HUES48 (cell line): Measurements from ENCODE around the gene CD48.

Experiments
- H3K27ac ChIP-seq: one replicate; pipeline ENCODE4 v1.7.0; 2013; ENCODE audit warnings: low read depth, low read length, inconsistent platforms
- H3K27me3 ChIP-seq: 2 replicates; pipeline ENCODE4 v1.6.1; 2013; ENCODE audit warnings: mild to moderate bottlenecking, low read length; ENCODE audit not compliant: control insufficient read depth, insufficient read depth
- H3K36me3 ChIP-seq: 2 replicates; pipeline ENCODE4 v1.6.1; 2013; ENCODE audit warnings: low read length; ENCODE audit not compliant: control insufficient read depth, insufficient read depth
- H3K4me1 ChIP-seq: 2 replicates; pipeline ENCODE4 v1.6.1; 2013; ENCODE audit warnings: mild to moderate bottlenecking, low read length; ENCODE audit not compliant: control insufficient read depth, insufficient read depth
- H3K4me3 ChIP-seq: 2 replicates; pipeline ENCODE4 v1.5.1; 2013; ENCODE audit warnings: mild to moderate bottlenecking, low read depth, low read length
- H3K9ac ChIP-seq: 2 replicates; pipeline ENCODE4 v1.6.1; 2013; ENCODE audit warnings: mild to moderate bottlenecking, low read depth, low read length, moderate library complexity
- H3K9me3 ChIP-seq: 2 replicates; pipeline ENCODE4 v1.6.1; 2013; ENCODE audit warnings: low read length; ENCODE audit not compliant: control insufficient read depth, insufficient read depth

The CD48 gene, protein sequence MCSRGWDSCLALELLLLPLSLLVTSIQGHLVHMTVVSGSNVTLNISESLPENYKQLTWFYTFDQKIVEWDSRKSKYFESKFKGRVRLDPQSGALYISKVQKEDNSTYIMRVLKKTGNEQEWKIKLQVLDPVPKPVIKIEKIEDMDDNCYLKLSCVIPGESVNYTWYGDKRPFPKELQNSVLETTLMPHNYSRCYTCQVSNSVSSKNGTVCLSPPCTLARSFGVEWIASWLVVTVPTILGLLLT

DNA sequence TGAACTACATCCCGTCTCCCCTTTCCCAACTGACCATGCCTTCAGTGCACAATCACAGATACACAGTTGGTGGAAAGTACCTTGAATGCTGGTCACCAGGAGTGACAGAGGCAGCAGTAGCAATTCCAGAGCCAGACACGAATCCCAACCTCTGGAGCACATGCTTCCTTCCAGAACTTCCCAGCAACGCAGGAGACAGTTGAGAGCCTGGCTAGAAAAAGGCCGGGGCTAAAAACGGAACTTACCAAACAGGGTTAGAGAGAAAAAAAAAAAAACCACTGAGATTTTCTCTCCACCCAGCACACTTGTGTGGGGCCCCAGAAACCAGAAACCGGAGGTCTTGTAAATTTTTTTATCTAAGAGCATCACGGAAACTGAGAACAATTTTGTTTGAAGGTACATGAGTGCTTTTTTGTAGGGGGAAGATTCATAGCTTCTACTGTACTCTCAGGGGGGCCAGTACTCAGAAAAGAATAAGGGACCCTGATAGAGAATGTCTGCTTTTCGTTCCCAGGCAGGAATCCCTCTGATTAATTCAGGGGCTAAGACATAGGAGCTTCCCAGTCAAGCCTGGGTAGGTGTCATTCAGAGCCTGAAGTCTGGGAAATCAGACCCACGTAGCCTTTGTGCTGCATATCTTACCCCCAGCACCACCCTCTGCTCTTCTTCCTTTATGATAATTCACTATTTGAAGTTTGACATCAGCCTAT is at the start of gene CD48:
TSS of gene CD48 (minus strand) at position 221 of the 710 bp plus-strand sequence. CDS start at position 162, 59 bp downstream.
- Histone ChIP-seq H3K4me1 (no peaks in the 10 kb centered on the region), H3K36me3 (no peaks in the 10 kb centered on the region), H3K4me3 (no peak within 1 kb of the TSS), H3K27me3 (no peaks in the 10 kb centered on the region), H3K27ac (no peak within 1 kb of the TSS), H3K9ac (no peak within 1 kb of the TSS), H3K9me3 (no peaks in the 10 kb centered on the region)

DNA sequence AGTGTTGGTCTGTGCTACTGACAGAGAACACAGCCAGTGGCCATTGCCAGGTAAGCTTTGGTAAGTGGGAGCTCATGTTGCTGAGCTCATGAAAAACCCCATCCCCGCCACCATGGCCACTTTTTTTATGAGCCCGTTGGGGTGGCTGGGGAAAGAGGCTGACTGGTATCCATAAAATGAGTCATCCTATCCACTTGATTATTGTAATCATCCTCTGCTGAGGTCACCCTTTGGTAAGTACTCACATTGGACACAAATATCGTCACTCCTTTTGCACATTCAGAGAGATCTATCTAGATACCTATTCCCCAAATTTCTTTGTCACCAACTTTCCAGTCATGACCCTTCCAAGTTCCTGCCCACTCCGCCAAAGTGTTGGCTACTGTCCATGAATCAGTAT is 49.4 kb upstream of the CD48 start:
- Histone ChIP-seq H3K36me3 (no peaks in the 10 kb centered on the region), H3K27ac (no peak overlapping the region), H3K9me3 (no peaks in the 10 kb centered on the region), H3K27me3 (no peaks in the 10 kb centered on the region), H3K4me1 (no peaks in the 10 kb centered on the region), H3K4me3 (no peak overlapping the region), H3K9ac (no peak overlapping the region)

DNA sequence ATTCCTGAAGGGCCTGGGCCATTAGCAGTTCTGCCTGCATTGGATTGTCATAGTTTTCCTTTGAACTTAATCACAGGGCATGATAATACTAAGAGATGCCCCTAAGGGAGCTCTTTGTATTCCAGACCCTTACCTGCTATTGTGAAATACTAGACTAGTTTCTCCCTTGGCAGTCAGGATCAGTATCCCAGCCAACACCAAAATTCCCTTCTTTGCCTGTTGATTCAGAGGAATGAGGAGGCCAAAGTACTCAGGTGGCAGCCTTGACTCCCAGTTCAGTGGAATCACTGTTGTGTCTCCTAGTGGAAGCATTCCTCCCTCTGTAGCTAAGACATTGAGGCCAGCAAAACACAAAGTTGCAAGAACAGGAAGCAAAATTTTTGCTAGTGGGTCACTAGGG is 48.1 kb upstream of the CD48 start:
- Histone ChIP-seq H3K4me1 (no peaks in the 10 kb centered on the region), H3K27me3 (no peaks in the 10 kb centered on the region), H3K9me3 (no peaks in the 10 kb centered on the region), H3K27ac (no peak overlapping the region), H3K36me3 (no peaks in the 10 kb centered on the region), H3K4me3 (no peak overlapping the region), H3K9ac (no peak overlapping the region)

DNA sequence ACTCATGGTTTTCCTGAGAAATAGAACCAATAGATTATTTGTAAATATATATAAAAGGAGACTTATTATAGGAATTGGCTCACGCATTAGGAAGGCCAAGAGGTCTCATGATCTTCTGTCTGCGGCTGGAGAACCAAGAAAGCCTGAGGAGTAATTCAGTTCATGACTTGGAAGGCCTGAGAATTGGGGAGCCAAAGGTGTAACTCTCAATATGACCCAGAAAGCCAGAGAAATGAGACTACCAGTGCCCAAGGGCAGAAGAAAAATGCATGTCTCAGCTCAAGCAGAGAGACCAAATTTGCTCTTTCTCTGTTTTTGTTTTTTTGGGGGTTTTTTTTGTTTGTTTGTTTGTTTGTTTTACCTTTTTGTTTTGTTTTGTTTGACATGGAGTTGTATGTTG is 46.9 kb upstream of the CD48 start:
- Histone ChIP-seq H3K9me3 (no peaks in the 10 kb centered on the region), H3K27me3 (no peaks in the 10 kb centered on the region), H3K36me3 (no peaks in the 10 kb centered on the region), H3K4me3 (no peak overlapping the region), H3K4me1 (no peaks in the 10 kb centered on the region), H3K27ac (no peak overlapping the region), H3K9ac (no peak overlapping the region)

DNA sequence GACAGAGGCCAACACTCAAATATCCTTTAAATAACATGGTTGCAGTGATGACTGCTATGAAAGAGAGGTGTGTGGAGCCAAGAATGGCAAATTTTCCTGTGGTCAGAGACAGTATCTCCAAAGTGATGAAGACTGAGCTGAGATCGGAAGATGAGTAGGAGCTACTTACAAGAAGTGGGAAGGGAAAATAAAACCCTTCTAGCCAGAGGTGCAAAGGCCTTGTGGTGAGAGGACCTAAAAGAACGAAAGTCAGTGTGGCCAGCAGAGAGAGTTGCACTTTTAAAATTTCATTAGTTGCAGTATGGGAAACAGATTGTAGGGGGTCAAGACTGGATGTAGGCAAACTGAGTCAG is 45.2 kb upstream of the CD48 start:
- Histone ChIP-seq H3K4me1 (no peaks in the 10 kb centered on the region), H3K36me3 (no peaks in the 10 kb centered on the region), H3K27me3 (no peaks in the 10 kb centered on the region), H3K4me3 (no peak overlapping the region), H3K9ac (no peak overlapping the region), H3K27ac (no peak overlapping the region), H3K9me3 (no peaks in the 10 kb centered on the region)

DNA sequence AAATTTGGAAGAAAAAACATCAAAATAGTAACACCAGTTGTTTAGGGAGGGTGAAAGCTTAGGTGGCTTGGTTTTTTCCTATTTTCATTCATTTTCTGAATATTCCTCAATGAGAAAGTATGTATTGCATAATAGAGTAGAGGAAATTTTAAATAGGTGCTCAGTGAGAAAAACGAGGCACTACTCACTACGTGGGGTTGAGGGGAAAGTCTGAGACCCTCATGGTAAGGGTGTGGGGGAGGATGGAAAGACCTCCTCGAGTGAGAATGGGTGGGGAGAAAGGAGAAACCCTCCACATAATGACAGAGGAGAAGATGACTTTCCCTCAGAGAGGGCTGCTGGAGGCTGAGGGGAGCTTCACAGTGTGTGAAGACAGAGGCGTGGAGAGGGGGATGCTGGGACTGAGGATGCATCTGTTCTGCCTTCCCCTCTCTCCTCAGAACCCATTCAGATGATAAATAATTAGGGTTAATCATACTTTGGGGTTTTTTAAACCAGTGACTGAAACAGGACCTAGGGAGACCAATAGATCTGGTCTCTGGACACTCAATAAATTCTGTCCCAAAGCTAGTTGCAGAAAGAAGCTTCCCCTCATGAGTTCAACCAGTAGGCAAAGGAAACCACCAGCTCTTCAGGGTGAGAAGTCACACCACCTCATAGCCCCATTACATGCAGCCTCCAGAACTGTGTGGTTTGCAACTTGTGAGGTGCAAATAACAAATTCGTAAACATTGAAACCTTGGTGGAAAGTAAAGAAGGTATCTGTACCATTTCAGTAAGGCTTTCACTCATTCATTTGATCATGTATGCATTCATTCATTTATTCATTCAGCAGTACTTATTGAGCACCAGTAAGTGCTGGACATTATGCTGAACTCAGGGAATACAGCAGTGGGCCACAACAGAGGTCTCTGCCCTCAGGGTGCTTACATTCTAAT is 44.6 kb upstream of the CD48 start:
- no peaks in the 10 kb centered on the region for H3K4me1 ChIP-seq
- H3K4me3 ChIP-seq = no peak overlapping the region
- no peaks in the 10 kb centered on the region for H3K9me3 ChIP-seq
- no peaks in the 10 kb centered on the region for H3K36me3 ChIP-seq
- no peak overlapping the region for H3K9ac ChIP-seq
- H3K27me3 ChIP-seq = no peaks in the 10 kb centered on the region
- H3K27ac ChIP-seq = no peak overlapping the region

DNA sequence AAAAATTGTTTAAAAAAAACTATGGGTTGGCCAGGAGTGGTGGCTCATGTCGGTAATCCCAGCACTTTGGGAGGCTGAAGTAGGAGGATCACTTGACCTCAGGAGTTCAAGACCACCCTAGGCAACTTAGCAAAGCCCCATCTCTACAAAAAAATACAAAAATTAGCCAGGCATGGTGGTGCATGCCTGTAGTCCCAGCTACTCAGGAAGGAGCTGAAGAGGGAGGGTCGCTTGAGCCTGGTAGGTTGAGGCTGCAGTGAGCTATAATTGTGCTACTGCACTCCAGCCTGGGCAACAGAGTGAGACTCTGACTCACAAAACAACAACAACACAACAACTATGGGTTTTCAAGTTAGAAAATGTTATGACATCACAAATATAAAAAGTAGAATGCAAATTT is 43.8 kb upstream of the CD48 start:
- H3K27me3 ChIP-seq = no peaks in the 10 kb centered on the region
- no peak overlapping the region for H3K9ac ChIP-seq
- H3K36me3 ChIP-seq = no peaks in the 10 kb centered on the region
- no peak overlapping the region for H3K27ac ChIP-seq
- no peaks in the 10 kb centered on the region for H3K4me1 ChIP-seq
- no peaks in the 10 kb centered on the region for H3K9me3 ChIP-seq
- H3K4me3 ChIP-seq = no peak overlapping the region

DNA sequence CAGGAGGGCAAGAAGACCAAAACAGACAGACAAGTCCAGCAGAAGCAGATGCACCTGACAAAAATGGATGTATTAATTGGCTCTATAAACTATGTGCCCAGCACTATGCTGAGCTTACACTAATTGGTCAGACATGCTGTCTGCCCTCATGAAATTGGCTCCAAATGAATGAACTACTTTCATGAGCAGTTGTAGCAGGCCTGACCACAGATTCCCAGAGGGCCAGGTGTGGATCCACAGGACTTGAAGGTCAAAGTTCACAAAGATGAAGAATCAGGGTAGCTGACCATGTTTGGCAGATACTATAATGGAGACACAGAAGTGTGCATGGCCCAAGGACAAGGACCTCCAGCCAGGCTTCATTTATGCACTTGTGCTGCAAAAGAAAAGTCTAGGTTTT is 42.0 kb upstream of the CD48 start:
- Histone ChIP-seq H3K9me3 (no peaks in the 10 kb centered on the region), H3K4me1 (no peaks in the 10 kb centered on the region), H3K9ac (no peak overlapping the region), H3K36me3 (no peaks in the 10 kb centered on the region), H3K27me3 (no peaks in the 10 kb centered on the region), H3K27ac (no peak overlapping the region), H3K4me3 (no peak overlapping the region)

DNA sequence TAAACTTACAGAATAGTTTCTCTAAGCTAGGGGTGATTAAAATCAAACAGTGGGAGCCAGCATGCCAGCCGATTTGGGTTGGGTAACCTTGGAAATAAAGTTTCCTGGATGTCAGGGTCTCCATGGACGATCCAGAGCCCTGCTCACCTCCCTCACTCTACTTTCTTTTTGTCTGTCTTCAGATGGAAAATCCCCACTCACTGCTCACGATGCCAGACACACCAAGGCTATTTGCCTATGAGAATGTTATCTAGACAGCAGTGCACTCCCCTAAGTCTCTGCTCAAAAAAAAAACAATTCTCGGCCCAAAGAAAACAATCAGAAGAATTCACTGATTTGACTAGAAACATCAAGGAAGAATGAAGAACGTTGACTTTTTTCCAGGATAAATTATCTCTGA is 41.3 kb upstream of the CD48 start:
- no peak overlapping the region for H3K27ac ChIP-seq
- H3K36me3 ChIP-seq = no peaks in the 10 kb centered on the region
- no peaks in the 10 kb centered on the region for H3K27me3 ChIP-seq
- no peaks in the 10 kb centered on the region for H3K9me3 ChIP-seq
- no peak overlapping the region for H3K9ac ChIP-seq
- no peak overlapping the region for H3K4me3 ChIP-seq
- H3K4me1 ChIP-seq = no peaks in the 10 kb centered on the region

DNA sequence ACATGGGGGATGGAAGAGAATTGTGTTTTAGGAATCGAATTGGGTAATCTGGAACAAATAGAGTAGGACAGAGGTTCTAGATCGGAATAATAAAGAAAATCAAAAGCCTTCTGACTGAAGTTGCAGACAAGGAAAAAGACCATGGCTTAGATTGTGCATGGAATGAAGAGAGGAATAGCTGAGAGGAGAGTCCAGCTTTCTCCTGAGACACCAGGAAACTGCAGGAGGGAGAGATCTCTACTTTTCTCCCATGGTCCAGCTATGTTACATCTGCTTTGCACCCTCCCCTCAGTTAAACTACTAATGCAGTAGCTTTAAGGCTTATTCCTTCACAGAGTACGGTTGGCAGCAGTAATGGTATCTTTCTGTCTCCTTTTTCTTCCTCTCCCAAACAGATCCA is 40.8 kb upstream of the CD48 start:
- Histone ChIP-seq H3K9me3 (no peaks in the 10 kb centered on the region), H3K27me3 (no peaks in the 10 kb centered on the region), H3K36me3 (no peaks in the 10 kb centered on the region), H3K4me1 (peaks cover 1% of the 10 kb centered on the region; the same call in 1 of the 2 replicates), H3K27ac (no peak overlapping the region), H3K4me3 (no peak overlapping the region), H3K9ac (no peak overlapping the region)

DNA sequence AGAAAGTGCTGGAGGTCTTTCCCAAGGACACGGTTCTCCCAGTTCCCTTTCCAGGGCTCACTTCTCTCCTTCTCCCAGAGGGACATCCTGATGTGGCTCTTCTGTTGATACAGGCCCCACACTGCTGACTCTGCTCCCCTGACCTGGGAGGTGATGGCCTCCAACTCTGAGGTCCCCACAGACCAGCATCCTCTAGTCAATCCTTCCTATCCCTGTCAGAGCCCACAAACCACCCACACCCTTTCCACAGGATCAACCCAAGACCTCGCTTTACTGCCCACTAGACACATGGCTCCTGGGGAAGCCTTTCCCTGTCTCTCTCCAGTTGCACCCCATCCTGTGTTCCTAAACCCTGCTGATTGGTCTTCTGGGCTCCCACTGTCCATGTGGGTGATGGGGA is 39.0 kb upstream of the CD48 start:
- Histone ChIP-seq H3K27me3 (no peaks in the 10 kb centered on the region), H3K36me3 (no peaks in the 10 kb centered on the region), H3K27ac (no peak overlapping the region), H3K9me3 (no peaks in the 10 kb centered on the region), H3K4me1 (peaks cover 13% of the 10 kb centered on the region), H3K4me3 (no peak overlapping the region), H3K9ac (no peak overlapping the region)
